ENCODE measurements around the gene ARID5B.

ARID5B gene

DNA sequence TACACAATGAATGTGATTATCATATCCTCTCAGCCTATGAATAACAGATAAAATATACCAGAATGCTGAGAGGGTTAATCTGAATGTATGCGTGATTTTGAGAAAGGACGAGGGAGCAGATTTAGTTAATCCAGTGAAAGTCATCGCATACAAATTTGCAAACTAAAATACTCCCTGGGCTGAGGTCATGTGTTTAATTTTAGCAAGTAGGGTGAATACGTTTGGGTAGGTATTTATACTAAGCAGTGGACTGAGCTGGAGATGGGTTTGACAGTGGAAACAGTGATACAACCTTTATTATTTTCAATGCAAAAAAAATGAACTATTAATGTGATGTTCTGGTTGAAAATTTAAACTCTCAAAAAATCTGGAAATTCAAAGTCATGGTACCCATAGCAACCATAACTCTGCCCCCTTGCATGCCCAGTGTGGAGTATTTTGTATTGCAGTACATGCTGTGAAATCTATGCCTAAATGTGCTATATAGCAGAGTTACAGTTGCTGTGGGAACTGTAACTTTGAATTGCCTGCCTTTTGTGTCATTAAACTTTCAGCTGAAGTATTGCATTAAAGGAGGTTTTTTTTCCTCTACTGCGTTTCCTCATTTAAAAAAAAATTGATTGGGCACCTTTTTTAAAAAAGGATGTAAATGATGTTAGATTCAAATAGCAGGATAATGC lies 9.5 kb upstream of the ARID5B start:
- DNase-seq (ENCODE audit: low spot score) = no peak

GRCh38 chr10:61892961-61893360 lies 8.5 kb upstream of the ARID5B start:
- TF ChIP-seq CTCF (IDR thresholded peaks at IDR 0.05; ENCODE audit: extremely low read depth, missing control alignments) = no peak
- no peak for DNase-seq (ENCODE audit: low spot score)

More for the DNA sequence above, 9.5 kb upstream of the ARID5B start:
- no peak for TF ChIP-seq CTCF (IDR thresholded peaks at IDR 0.05; ENCODE audit: extremely low read depth, missing control alignments)

DNA sequence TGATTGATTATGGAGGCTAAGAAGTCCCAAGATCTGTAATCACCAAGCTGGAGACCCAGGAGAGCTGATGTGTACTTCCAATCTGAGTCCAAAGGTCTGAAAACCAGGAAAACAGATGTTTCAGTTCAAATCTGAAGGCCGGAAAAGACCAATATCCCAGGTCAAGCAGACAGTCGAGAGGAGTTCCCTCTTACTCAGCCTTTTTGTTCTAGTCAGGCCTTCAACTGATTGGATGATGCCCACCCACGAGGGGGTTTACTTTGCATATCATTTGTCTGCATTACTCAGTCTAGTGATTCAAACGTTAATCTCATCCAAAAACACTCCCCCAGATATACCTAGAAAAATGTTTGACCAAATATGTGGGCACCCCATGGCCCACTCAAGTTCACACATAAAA lies 7.4 kb upstream of the ARID5B start:
- no peak for TF ChIP-seq CTCF (IDR thresholded peaks at IDR 0.05; ENCODE audit: extremely low read depth, missing control alignments)
- no peak for DNase-seq (ENCODE audit: low spot score)

GRCh38 chr10:61895898-61896600 lies 5.5 kb upstream of the ARID5B start:
- DNase-seq (ENCODE audit: low spot score) = no peak
- no peak for TF ChIP-seq CTCF (IDR thresholded peaks at IDR 0.05; ENCODE audit: extremely low read depth, missing control alignments)

DNA sequence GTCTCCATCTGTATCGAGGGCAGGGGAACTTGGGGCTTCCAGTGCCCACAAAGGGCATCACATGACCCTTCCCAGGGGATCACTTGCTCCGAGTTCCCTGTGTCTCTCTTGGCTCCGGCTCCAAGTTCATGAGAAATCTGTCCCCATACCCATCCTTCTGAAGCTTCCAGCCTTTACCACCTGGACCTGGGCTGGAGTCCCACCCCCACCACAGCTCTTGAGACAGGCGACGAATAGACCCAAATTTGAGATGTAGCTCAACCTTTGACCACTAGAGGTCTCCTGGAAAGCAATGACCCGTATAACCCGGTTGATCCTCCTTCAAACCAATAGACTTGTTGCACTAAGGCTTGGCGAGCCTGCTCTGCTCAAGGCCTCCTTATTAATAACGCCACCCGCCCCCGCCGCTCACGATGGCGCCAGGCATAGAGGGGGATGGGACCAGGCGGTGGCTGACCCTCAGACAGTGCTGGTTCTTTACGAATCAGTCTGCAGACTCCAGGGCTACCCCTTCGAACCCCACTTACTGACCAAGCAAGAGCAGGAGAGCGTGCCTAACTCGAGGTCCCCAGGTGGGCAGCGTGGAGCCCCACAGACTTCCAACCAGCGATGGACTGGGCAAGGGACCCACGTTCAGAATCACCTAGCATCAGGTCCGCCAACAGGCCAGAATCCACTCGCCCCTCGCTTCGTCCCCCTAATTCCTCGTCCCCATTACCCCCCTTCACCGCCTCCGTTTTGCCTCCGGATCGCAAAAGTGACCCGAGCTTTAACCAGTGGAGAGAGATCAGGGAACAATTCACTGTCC lies 4.4 kb upstream of the ARID5B start:
- TF ChIP-seq CTCF (IDR thresholded peaks at IDR 0.05; ENCODE audit: extremely low read depth, missing control alignments) = peak; percentile 62
- peak; percentile 84 for DNase-seq (ENCODE audit: low spot score)

DNA sequence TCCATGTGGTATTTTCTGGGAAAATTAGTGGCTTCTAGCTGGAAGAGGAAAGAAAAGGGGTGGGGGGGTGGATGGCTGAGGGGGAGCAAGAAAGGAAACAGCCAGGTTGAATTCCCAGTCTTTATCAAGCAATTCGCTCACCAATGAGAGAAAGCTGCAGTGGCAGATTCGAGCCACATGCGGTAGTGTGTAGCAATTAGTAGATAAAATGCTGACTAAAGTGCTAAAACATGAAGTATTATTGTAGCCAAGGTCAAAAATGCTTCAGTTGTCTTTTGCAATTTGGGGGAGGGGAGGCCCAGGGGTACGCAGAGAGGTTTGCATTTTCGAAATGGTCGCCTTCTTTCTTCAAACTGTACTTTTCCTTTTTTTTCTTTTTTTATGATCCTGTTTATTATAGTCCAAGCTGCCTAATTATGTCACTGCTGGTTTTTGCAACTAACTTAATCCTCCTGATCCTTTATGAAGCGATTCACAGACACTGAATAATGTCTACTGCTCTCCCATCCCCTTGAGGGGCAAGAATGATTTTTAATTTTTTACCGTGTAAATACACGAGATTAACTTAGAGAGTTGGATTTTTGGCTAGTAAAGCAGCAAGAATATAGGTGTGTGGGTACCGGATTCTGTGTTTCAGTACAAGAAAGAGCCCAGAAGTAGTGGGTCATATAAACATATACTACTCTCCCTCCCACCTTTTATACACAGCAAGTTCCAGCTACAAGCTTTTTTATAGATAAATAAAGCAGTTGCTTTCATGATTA lies 3.6 kb upstream of the ARID5B start:
- TF ChIP-seq CTCF (IDR thresholded peaks at IDR 0.05; ENCODE audit: extremely low read depth, missing control alignments) = no peak
- DNase-seq (ENCODE audit: low spot score) = no peak
